Stimulated activated CD8-positive, alpha-beta memory T cell treated with anti-CD3 and anti-CD28 coated beads, Interleukin-7, amount 100 ng/mL, for 48 hours (primary cell): ENCODE results near the gene APEX2.
"Not testable (repeated sequence)": the region's sequence is repeated elsewhere in the genome, so short reads cannot be mapped to it uniquely, and the experiment has no call there.

Experiments
- DNase-seq, 2 donors: peaks; one replicate each; pipeline ENCODE4 v3.0.0-alpha.2; 2020; ENCODE audit warnings: low read depth in 1 of 2; ENCODE audit errors: extremely low read depth in 1 of 2

Gene APEX2

DNA sequence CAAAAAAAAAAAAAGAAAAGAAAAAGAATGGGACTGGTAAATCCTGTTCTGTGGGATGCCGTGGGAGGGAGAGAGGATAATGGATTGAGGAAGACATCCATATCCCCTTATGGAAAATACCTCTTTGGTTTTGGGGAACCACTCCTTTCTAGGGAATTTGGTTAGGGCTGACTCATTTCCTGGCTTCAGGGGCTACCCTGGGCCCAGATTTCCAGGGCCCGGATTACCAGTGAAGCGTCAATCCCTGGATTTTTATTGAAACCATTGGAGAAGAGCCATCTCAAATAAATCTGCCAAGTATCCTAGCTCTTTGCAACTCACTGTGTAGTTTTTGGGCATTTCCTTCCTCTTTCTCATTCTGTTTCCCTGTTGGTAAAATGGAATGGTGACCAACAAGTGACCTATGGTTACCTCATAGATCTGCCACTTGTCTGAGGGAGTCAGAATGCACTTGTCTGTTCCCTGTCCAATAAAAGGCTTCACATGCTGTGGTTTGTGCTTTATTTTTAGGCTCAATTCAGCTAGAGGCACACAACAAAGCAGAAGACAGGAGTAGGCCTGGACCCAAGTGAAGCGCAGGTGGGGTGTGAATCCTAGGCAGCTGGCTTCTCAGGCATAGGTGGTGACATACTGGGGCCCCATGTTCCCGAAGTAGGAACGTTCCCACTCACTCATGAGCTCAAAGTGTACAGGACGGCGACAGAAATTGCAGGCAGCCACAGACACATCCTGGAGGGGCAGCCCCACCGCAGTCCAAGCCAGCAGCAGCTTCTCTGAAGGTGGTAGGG is 8.6 kb downstream of the APEX2 start:
- no peak for DNase-seq

DNA sequence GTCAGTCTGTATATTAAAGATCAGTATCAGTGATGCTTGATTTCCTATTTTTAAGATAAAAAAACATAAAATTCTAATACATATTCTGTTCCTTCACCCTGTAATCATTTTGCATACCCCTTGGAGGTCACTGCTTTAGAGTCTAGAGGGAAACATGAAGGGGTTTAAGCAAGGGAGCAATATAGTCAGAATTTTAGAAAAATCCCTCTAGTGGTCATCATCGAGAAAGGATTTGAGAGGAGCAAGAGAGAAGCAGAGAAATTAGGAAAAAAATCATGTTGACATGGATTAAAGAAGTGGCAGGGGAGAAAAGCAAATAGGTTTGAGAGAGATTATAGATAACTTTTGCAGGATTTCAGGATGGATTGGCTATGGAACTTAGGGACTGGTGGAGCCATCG is 11.1 kb downstream of the APEX2 start:
- no peak for DNase-seq

DNA sequence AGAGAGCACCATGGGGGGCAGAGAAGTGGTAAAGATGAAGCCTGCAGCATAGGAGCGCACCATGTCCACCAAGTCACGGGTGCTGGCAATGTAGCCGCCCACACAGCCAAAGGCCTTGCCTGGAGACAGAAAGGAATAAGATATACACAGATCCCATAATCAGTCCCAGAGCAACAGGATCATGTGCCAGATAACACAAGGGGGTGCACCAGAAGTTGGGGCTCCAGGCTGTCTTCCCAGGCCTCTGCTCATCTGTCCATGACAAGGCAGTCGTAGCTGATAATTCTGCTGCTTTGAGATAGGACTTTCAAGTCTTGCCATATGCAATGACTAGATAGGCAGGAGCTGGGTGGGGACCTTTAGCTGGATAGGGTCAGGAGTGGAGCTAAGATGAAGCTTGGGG is 14.7 kb downstream of the APEX2 start:
- DNase-seq = no peak

DNA sequence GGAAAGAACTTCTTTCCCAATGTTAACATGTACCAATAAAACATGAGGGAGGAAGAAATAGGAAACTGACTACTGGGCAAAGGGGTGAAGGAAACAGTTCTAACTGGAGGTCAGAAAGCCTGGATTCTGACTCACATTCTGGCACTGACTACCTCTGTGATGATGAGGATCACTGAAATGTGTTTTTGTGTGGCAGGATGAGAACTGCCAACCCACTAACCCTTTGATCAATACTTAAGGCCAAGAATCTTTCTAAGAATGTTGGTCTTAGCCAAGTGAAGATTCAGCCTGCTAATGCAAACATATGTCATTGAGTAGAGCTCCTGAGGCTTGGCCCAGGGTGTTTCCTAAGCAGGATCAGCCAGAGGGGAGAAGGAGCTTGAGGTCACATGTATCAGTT is 26.0 kb downstream of the APEX2 start:
- DNase-seq = no peak

DNA sequence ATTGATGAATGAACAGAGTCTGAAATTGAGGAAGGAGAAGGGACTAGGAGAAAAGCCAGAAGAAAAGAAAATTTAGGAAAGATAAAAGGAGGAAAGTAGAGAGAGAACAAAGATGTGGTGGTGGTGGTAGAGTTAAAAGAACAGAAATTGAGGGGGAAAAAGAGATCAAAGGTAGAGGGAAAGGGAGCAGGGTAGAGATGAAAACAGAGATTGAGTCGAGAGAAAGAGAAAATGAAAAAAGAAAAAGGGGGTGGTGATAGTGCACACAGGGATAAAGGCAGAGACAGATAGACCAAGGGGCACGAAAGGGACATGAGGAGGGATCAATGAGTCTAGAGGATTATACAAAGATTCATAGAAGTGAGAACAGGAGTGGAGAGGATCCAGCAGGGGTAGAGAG is 26.7 kb downstream of the APEX2 start:
- DNase-seq = no peak

DNA sequence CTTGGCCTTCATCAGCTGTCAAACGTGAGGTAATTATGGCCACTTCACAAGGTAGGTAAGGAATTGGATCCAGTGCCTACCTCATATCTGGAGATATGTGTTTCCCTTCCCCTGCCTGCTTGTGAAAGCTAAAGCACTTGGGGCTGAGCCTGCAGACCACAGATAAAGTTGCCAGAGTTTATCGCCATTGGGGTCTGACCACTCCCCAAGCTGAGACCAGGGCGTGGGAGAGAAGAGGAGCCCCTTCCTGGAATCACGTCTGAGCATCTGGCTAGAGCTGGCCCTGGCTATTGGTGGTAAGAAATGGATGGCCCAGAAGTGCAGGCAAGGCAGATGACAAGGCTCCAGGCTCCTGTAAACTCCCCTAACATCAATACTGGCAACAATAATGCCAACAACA is 27.9 kb downstream of the APEX2 start:
- DNase-seq = no peak

DNA sequence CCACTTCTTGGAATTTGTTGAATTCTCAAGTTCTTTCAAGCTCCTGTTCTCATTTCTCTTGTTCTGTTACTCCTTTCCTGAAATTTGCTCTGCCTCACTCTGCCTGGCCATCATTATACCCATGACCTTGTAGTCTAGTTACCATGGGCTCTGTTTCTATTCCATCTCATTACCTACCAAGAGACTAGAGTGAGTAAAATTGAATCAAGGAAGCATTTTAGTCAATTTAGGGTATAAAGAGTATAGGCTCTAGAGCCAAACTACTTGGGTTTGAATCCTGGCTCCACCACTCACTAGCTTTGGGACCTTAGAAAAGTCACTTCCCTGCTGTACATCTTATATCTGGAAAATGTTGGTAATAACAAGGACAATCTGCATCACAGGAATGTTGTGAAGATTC is 28.4 kb downstream of the APEX2 start:
- no peak for DNase-seq

DNA sequence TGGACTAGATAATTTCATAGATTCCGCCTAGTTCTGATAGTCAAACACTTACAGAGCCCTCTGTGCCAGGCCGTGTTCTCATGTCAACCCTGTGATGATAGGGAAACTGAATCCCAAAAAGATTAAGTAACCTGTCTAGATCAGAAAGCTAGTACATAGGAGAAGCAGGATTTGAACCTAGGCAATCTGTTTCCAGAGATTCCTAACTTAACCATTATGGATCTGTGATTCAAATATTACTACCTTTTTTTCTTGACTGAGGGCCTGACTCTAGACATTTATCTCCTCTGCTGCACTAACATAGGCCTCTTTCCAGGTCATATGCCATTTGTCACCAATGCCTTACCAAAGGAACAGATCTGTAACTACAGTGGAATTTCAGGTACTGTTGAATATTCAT is 29.1 kb downstream of the APEX2 start:
- DNase-seq = no peak

DNA sequence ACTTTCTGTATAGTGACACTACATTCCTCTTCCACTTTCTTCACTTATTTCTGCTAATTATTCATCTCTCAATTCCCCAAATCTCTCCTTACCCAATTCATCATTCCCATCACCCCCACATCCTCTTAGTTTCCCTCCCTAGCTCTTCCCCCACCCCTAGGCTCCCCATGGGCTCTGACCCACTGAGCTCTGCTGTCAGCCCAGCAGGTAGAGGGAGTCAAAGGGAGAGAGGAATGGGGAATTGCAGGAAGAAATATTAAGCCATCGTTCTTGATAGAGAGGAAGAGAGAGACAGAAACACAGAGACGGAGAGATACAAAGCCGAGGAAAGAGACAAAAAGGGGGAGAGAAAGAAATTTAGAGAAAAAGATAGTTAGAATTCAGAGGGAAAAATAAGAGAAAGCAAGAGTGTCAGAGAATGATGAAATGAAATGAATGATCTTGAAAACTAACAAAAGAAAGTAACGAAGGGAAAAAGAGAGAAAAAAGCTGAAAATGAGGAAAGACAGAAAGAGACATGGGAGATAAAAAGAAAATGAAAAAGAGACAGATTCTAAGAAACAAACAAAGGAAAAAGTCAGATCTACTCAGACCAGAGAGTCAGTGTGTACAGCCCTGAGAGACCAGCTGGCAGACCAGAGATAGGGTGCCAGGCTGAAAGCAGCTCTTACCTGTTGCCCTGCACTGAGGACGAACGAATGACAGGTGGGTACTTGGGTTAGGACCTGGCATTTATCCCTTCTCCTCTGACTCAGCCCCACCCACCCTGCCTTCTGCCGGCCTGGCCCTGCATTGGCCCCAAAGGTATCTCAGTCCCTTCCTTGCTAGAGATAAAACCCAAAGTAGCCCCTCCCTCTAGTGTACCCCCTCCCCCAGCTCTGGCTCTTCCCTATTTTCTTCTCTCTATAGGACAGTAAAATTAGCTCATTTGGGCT is 30.4 kb downstream of the APEX2 start, which contains the start of gene ALAS2:
ALAS2 (minus strand) TSS at position 707 of the 935 bp plus-strand sequence. CDS start 4,977 bp downstream, outside the sequence.
- no peak for DNase-seq

DNA sequence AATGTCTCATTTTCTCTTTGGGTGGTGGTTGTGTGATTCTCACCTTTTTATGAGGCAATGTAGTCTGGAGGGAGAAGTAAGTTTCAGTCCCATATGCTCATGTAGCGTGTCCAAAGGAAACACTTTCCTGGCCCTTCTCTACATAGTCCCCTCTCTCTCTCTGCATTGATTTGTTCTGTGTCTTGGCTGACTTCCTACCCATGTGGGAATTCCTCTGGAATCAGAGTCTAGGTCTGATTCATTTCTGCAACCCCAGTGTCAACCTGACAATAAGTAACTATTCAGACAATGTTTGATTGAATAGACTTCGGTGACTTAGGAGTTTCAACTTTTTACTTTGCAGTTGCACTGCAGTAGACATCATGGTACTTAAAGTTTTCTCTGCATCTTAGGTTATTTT is 33.3 kb downstream of the APEX2 start:
- no peak for DNase-seq

DNA sequence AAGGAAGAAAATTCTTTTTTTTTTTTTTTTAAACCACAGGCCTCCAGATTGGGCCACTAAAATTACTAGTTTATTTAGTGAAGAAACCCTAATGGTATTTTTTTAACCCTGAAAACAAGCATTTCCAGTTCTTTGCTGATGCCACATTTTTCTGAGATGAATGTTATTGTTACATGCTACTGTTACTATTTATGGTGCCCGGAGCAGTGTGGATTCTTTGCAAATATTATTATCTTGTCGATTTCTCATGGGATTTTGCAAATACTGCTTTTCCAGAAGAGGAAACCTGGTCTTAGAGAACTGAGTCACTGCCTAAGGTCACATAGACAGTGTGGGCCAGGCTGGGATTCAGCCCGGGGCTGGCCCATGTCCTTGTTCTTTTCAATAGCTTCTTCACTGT is 39.3 kb downstream of the APEX2 start:
- no peak for DNase-seq

DNA sequence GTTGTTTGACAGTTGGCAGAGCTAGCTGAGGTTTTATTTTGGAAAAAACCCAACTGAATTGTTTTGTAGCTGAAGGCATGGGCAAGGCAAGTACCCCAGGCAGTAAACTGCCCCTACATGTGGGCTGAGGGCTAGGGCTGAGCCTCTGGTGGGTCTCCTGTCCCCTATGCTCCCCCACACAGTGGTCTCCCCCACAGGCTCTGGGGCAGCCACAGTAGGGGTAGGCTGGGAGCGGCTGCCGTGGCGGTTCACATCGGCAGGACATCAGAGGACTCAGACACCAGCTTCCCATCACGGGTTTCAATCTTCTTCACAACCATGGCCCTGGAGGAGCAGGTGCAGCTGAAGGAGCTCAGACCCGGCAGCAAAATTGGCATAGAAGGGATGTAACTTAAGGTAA is 41.4 kb downstream of the APEX2 start:
- DNase-seq = no peak

DNA sequence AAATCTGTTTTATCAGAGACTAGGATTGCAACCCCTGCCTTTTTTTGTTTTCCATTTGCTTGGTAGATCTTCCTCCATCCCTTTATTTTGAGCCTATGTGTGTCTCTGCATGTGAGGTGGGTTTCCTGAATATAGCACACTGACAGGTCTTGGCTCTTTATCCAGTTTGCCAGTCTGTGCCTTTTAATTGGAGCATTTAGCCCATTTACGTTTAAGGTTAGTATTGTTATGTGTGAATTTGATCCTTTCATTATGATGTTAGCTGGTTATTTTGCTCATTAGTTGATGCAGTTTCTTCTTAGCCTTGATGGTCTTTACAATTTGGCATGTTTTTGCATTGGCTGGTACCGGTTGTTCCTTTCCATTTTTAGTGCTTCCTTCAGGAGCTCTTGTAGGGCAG is 50.4 kb downstream of the APEX2 start:
- DNase-seq = not testable (repeated sequence)

DNA sequence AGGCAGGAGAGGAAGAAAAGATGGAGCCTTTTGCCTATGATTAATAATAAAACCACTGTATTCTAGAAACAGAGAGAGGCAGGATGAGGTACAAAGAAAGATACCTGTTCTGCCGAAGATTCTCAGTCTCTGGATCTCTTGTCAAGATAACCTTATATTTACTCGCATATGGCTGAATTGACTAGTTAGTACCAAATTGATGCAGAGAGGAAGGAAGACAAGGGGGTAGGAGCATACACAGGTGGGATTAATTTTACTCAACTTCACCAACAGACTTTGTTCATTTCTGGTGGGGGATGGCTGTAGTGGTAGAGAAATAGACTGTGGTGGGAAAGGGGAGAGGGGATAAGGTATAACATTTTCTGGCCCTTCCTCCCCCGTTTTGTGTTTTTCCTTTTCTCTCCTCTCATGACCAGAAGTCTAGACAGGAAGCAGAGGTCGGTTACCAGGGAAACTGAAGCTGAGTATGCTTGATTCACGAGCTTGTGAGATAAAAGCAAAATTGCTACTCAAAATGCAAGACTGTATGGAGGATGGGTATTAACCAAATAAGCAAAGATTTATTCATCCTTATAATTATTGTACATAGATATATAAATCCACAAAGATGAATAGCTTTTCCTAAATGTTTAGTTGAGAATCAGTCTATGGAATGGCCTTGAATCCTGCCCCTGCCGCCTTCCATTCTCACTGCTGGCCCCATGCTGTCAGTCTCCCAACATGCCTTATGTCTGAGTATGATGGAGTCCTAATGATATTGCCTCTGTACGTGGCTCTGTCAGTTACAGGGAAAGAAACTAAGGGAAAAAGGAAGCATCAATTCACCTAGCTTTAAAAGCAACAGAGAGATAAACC is 56.9 kb downstream of the APEX2 start:
- no peak for DNase-seq

DNA sequence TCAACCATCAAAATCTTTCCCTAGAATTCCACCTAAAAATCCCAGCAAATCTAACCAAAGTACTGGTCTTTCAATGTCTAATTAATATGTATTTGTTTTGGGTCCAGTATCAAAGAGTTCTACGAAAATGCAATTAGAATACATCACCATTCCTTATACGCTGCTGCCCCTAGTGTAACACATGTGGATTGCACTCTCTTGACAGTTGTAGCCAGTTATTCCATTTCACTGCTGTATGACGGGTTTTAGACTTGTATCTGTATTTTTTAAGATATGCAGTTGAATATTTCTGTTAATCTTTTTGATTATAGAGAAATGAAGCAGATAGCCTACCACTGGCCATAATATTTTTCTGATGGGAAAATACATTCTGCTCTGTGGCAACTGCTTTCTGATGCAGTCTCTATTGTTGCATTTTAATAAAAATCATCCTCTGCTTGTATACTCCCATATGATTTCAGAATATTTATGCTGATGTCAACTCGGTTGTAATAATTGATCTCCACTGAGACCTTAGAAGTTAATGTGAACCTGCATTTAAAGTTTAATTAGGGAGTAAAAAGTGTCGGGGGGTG is 57.6 kb downstream of the APEX2 start:
- DNase-seq = no peak
